Fibroblast of lung (primary cell): ENCODE data around the gene MAPKAPK5.

ENCODE experiments used
- CTCF ChIP-seq, 2 donors: IDR thresholded peaks in 1 of 2; conservative IDR thresholded peaks in 1 of 2; 1 replicate in 1 of 2; 2 replicates in 1 of 2; pipeline ENCODE4 v1.5.1; 2011 to 2012; ENCODE audit warnings: low read length in 2 of 2, control low read depth in 1 of 2, inconsistent platforms in 1 of 2, low read depth in 1 of 2, mild to moderate bottlenecking in 1 of 2
- EZH2 ChIP-seq: IDR thresholded peaks from 2 replicates; pipeline ENCODE4 v1.5.1; 2012; ENCODE audit warnings: low read length, control low read depth, mild to moderate bottlenecking; ENCODE audit errors: missing control alignments

GRCh38 chr12:111942557-111942956 is 100.5 kb downstream of the MAPKAPK5 start:
- TF ChIP-seq EZH2 (no peak), CTCF (conservative IDR thresholded peaks at IDR 0.05 in 1 of 2, IDR thresholded peaks at IDR 0.05 in 1 of 2; ENCODE audit: low read depth in 1 of 2, low read length in 2 of 2) (no peak)
